Measurements from ENCODE around the gene DLX5. TPM values are rescaled to one million over a fixed set of nuclear protein-coding genes. Genes with fewer than 3 reads are reported as not detected.

DLX5 gene
- total RNA-seq, 3 donors from 2014 or later: not detected

DNA sequence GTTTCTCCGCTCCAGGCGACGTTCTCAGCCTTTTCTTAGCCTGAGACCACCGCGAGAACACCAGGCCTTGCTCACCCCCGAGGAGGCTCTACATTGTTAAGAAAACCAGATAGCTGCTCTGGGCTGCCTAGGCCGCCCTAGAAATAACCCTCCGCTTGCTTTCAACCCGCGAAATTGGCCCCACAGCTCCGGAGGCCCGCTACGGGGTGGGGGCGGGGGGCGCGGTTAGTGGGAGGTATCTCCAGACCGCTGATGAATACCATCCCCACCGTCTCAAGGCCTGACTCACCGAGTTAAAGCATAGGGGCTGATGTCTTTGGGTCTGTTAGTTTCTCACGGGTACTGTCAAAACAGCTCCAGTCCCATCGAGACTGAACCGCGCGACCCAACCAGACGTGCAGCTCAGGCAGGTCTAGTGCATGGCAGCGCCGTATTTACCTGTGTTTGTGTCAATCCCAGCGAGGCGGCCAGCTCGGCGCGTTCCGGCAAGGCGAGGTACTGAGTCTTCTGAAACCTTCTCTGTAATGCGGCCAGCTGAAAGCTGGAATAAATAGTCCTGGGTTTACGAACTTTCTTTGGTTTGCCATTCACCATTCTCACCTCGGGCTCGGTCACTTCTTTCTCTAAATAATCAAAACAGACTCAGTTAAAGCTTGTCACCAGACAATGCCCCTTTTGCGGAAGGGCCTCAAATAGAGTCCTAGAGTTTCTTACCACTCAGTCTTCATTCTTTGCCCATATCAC, 2.7 kb downstream of the DLX5 start:
- Mint-ChIP-seq H3K9me3 (no peaks in the 10 kb centered on the region), H3K27me3 (ENCODE audit: low read depth) (peaks cover 95% of the 10 kb centered on the region), H3K4me3 (no peak overlapping the region), H3K4me1 (ENCODE audit: low read depth) (peaks cover 37% of the 10 kb centered on the region), H3K36me3 (ENCODE audit: insufficient read depth) (no peaks in the 10 kb centered on the region)
- no peak for DNase-seq
- no peak for ATAC-seq

DNA sequence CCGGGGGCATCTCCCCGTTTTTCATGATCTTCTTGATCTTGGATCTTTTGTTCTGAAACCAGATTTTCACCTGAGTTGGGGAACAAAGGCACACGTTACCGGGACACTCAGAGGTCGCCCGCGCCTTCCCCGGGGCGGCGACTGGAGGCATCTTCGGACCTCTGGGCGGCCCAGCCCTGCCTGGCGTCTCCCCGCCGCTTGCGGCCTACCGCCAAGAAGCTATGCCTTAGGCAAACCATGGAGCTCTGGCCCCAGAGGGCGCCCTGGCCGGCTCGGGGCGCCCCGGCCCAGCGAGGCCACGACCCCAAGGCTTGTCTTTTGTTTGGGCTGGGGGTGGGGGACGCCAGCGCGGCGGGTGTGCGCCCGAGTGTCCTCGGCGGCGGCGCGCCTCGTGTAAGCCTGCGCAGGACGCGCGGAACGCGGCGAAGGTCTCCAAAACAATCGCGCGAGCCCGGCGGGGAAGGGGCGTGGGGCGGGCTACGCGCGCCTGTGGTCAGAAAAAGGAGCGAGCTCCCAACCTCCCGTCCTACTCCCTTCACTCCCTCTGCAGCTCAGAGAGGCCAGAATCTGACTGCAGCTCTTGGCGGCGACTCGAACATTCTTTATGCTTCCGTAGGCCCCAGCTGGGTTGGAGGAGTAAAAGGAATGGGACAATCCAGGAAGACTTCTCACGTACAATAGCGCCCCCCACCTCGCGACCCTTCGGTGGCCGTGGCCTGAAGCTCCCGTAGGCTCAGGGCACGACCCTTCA, 3.5 kb downstream of the DLX5 start:
- Mint-ChIP-seq H3K36me3 (ENCODE audit: insufficient read depth) (no peaks in the 10 kb centered on the region), H3K4me3 (no peak overlapping the region), H3K4me1 (ENCODE audit: low read depth) (peaks cover 30% of the 10 kb centered on the region), H3K9me3 (no peaks in the 10 kb centered on the region), H3K27me3 (ENCODE audit: low read depth) (peaks cover 95% of the 10 kb centered on the region)
- no peak for ATAC-seq
- DNase-seq: no peak

DNA sequence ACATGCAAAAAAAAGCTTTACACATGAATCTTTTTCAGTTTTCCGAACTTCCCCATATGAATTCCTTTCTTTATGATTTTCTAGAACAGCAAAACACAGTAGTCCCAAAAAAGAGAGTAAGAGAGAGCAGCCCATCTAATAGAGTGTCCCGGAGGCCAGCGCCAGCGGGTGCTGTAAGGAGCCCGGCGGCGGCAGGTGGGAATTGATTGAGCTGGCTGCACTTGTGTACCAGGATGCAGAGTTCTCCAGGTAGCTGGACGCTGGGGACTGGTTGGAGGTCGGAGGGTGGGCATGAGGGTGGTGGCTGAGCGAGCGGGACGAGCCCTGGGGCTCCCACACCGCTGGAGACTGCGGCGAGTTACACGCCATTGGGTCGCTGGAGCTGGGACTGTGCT, 4.0 kb downstream of the DLX5 start:
- no peaks in the 10 kb centered on the region for H3K9me3 Mint-ChIP-seq
- H3K36me3 Mint-ChIP-seq (ENCODE audit: insufficient read depth): no peaks in the 10 kb centered on the region
- DNase-seq (no peak), ATAC-seq (no peak)
- peaks cover 24% of the 10 kb centered on the region for H3K4me1 Mint-ChIP-seq (ENCODE audit: low read depth)
- H3K27me3 Mint-ChIP-seq (ENCODE audit: low read depth): peaks cover 95% of the 10 kb centered on the region
- no peak overlapping the region for H3K4me3 Mint-ChIP-seq

DNA sequence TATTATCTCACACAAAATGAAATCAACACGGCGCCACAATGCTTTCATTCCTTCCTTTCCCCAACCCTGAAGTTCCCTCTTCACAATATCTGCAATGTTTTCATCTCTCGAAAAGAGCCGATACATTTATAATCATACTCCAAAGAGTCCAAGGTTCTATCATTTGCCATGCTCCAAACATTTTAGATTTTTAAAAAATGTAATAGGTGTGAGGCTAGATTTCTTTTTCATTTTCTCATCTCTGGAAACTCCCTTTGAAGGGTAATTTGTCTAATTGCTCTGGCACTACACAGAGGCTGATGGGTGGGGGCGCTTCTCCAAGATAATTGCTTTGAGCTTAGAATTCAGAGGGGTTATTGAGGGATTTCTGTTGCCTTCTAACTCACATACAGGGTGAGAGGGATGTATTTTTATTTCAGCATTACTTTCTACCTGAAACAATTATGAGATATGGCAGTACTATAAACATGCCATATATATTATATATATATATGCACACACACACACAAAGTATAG, 4.9 kb downstream of the DLX5 start:
- Mint-ChIP-seq H3K27me3 (ENCODE audit: low read depth) (peaks cover 95% of the 10 kb centered on the region), H3K4me3 (no peak overlapping the region), H3K9me3 (no peaks in the 10 kb centered on the region), H3K4me1 (ENCODE audit: low read depth) (peaks cover 21% of the 10 kb centered on the region), H3K36me3 (ENCODE audit: insufficient read depth) (no peaks in the 10 kb centered on the region)
- no peak for ATAC-seq
- no peak for DNase-seq

DNA sequence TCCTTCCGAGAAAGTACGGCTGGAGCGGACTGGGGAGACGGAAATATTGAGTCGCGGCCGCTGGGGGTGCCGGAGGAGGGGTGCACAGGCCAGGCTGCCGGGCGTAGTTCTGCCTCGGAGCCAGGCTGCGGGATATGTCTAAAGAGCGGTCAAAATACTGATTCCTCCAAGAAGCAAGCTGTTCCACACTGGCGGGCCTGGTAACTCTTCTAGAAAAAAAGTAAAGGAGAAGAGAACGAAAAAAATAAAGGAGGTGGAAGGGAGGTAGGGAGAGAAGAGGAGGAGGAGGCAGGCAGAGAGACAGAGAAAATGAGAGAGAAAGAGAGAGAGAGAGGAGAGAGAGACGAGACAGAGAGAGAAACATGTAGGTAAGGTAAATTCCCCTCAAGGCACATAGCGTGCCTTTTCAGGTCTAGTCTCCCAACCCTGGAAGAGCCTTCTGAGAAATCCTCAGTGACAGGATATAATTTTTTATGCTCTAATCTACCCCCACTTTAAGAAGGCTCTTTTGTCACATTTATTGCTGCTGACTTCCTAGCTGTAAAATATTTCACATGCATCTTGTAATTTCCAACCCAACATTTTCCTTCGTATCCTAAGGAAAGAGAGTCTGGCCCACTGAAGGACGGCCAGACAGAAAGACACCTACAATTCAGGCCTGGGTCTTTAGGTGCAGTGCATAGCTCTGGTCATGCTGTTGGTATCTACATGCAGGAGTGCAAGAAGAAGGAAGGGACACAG, 5.7 kb downstream of the DLX5 start:
- H3K4me1 Mint-ChIP-seq (ENCODE audit: low read depth): peaks cover 14% of the 10 kb centered on the region
- H3K9me3 Mint-ChIP-seq: no peaks in the 10 kb centered on the region
- DNase-seq (no peak), ATAC-seq (no peak)
- no peaks in the 10 kb centered on the region for H3K36me3 Mint-ChIP-seq (ENCODE audit: insufficient read depth)
- peaks cover 95% of the 10 kb centered on the region for H3K27me3 Mint-ChIP-seq (ENCODE audit: low read depth)
- H3K4me3 Mint-ChIP-seq: no peak overlapping the region

DNA sequence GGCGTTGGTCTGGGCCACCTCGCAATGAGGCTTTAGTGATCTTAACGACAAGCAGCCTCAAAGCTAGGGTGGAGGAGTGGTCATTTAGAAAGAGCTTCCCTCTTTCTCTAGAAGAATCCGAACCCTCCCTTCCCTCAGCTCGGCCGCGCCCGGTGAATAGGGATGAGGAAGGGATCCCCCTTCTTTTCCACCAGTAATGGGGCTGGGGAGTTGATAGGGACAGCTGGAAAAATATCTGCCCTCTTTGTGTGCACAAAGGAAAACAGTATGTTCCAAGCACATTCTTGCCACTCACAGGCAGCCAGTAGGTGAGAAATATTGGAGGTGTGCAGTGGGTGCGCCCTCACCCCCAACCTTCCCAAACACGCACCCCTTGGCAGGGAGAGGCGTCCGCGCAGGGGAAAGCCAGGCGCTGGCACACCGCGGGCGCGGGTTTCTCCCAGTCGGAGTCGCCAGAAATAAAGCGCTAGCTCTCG, 6.5 kb downstream of the DLX5 start:
- DNase-seq: no peak
- ATAC-seq: no peak
- Mint-ChIP-seq H3K36me3 (ENCODE audit: insufficient read depth) (no peaks in the 10 kb centered on the region), H3K27me3 (ENCODE audit: low read depth) (peaks cover 95% of the 10 kb centered on the region), H3K4me3 (no peak overlapping the region), H3K4me1 (ENCODE audit: low read depth) (peaks cover 14% of the 10 kb centered on the region), H3K9me3 (no peaks in the 10 kb centered on the region)

DNA sequence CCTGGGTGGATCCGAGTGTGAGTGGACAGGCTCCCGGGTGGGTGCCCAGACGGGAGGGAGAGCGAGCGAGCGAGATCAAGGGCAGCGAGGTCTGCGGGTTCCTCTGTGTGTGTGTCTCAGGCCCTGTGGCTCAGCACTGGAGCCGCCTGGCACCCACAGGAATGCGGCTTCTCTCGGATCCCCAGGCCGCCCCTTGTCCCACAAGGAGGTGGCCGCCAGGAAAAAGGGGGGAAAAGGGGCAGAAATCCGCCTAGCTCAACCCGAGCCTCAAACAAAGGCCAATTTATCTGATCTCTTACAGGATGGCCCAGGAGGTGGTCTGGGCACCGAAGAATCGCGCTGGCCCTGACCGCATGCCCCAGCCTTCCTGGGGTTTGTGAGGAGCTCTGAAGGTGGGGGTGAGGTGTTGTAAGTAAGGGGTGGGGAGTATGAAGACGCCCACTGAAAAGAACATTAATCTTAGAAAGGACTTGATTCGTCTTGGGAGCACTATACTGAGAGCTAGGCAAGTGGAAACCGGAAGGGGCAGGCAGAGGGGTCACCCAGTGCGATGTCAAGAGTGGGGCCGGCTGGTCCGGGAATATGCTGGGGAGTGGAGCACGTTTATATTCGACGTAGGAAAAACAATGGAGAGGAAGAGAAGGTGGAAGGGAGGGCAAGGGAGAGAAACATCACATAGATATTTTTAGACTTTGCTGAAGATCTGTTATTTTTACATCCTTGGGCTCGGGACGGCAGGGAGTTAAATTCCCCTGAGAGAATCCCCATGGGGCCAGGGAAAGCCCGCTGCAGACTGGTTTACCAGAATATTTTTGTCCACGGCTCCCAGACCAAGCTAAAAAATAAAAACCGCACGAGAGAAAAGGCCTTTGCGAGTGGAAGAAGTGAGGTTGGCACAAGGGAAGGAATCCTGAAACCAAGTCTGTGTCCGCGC, 7.2 kb downstream of the DLX5 start:
- peaks cover 9% of the 10 kb centered on the region for H3K4me1 Mint-ChIP-seq (ENCODE audit: low read depth)
- peaks cover 94% of the 10 kb centered on the region for H3K27me3 Mint-ChIP-seq (ENCODE audit: low read depth)
- DNase-seq (no peak), ATAC-seq (no peak)
- H3K9me3 Mint-ChIP-seq: no peaks in the 10 kb centered on the region
- H3K36me3 Mint-ChIP-seq (ENCODE audit: insufficient read depth): no peaks in the 10 kb centered on the region
- H3K4me3 Mint-ChIP-seq: no peak overlapping the region

DNA sequence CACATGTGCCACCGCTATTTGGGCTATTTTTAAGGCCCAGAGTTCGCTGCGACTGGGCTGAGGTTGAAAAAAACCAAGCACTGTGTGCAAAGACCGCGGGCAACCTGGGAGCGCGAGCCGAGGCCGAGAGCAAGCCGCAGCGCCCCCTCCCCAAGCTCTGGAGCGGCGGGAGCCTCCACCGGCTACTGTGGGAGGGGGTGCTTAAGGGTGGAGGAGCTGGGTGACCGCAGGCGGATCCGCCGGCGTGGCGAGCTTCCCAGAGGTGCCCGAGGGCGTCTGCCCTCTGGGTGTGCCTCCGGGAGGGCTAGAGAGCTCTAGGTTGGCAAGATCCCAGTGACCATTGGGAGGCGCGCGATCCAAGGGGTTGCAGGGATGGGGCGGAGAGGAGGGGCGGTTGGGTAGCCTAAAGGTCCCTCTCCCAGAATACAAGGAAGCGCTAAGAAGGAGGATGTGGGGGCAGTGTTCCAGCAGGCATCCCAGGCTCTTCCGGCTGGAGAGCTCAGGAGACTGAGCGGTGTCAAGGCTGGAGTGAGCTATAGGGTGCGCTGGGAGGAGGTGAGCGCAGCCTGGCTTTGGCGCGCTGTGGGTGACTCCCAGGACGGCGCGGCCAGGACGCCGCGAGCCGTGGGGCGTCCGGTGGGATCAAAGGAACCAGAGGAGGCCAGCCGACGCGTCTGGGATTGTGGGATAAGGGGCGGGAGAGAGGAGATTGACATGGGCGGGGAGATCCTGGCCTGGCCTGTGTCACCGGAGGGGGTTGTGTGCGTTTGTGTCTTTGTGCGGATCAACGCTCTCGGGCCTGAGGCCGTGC, 8.0 kb downstream of the DLX5 start:
- H3K36me3 Mint-ChIP-seq (ENCODE audit: insufficient read depth): no peaks in the 10 kb centered on the region
- ATAC-seq: peak in 1 of 2 donors; percentile 49
- no peaks in the 10 kb centered on the region for H3K9me3 Mint-ChIP-seq
- no peak overlapping the region for H3K4me3 Mint-ChIP-seq
- DNase-seq: no peak
- H3K4me1 Mint-ChIP-seq (ENCODE audit: low read depth): peaks cover 2% of the 10 kb centered on the region
- peaks cover 94% of the 10 kb centered on the region for H3K27me3 Mint-ChIP-seq (ENCODE audit: low read depth)

DNA sequence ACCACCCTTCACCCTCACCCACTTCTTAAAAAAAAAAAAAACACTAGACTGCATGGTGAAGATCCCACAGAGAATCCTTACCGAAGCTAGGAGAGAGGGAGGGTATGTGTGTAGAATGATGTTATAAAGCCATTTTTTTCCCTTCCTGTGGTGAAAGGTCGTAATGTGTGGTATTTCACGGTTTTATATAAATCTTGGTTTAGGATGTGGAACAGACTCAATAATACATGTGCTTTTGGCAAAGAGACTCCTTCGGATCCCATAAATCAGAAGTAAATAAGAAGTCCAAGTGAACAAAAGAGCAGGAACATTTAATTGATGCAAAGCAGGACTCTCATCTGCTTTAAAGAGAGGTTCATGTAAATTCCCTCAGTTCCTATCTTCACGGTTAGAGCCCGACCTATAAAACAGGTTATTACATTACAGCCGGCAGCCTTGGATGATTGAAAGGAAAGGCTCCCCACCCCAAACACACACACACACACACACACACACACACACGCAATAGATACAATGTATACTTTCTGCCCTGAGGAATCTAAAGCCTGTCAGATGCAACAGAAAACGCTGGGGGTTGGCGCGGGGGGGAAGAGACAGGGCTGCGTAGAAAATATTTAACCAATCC, 8.8 kb downstream of the DLX5 start:
- DNase-seq (no peak), ATAC-seq (no peak)
- Mint-ChIP-seq H3K36me3 (ENCODE audit: insufficient read depth) (no peaks in the 10 kb centered on the region), H3K4me3 (no peak overlapping the region), H3K9me3 (no peaks in the 10 kb centered on the region), H3K4me1 (ENCODE audit: low read depth) (peaks cover 2% of the 10 kb centered on the region), H3K27me3 (ENCODE audit: low read depth) (peaks cover 97% of the 10 kb centered on the region)

DNA sequence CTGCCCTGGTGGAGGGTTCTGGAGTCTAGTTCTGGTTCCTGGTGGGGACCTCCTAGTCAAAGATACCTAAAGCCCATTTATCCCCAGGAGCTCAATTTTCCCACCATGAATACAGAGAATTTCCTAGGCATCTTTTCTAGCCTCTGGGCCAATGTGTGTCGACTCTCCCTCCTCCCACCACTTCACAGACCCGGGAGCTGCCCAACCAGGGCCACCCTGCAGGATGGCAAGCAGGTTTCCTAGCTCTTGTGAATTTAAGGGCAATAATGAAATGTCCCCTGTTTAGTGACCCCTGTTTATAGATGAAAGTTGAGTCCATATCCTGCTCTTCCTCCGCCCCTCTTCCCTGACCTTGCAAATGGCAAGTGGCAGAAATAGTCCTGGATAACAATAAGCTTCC, 9.4 kb downstream of the DLX5 start:
- no peak for DNase-seq
- Mint-ChIP-seq H3K9me3 (no peaks in the 10 kb centered on the region), H3K4me1 (ENCODE audit: low read depth) (no peaks in the 10 kb centered on the region), H3K4me3 (no peak overlapping the region), H3K27me3 (ENCODE audit: low read depth) (peaks cover 95% of the 10 kb centered on the region), H3K36me3 (ENCODE audit: insufficient read depth) (no peaks in the 10 kb centered on the region)
- no peak for ATAC-seq

DNA sequence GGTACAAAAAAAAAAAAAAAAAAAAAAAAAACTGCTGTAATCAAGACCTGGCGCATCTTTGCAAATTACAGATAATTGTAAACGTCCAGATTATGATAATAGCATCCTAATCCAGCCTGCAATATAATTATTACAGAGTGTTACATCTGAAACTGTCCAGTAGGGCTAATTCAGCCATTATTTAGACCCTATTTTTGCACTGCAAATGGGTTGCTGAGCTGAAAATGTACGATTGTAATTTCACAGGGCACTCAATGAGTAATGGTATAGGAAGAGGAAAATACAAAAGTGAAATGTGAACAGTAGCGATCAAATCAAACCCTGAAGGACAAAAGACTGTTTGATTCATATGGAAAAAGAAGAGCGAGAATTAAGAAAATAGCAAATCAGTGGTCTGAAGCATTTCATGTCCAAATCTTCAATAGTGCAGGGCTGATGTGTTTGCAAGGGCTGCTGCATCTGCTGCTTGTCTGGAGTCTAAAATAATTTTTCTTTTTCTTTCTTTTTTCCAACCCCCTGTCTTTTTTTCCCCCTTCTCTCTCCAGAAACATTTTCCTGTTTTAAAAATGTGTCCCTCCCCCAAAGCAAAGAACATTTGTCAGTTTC, 10.4 kb downstream of the DLX5 start:
- ATAC-seq: no peak
- DNase-seq: no peak
- Mint-ChIP-seq H3K4me3 (no peak overlapping the region), H3K4me1 (ENCODE audit: low read depth) (no peaks in the 10 kb centered on the region), H3K36me3 (ENCODE audit: insufficient read depth) (no peaks in the 10 kb centered on the region), H3K27me3 (ENCODE audit: low read depth) (peaks cover 96% of the 10 kb centered on the region), H3K9me3 (no peaks in the 10 kb centered on the region)

DNA sequence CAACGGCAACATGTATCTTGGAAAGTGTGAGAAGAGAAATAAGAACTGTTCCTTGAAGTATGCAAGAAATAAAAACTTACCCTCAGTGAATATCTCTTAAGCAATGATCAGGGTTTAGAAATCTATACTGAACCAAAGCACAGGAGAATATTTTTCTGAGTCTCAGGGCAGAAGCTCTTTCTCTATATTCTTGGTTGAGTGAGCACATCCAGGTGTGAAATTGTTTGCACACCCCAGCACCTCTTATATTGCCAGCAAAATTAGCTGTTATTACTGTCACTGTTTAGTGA, 10.8 kb downstream of the DLX5 start:
- no peak for DNase-seq
- no peaks in the 10 kb centered on the region for H3K4me1 Mint-ChIP-seq (ENCODE audit: low read depth)

More for the DNA sequence above, 10.8 kb downstream of the DLX5 start:
- Mint-ChIP-seq H3K9me3 (no peaks in the 10 kb centered on the region), H3K36me3 (ENCODE audit: insufficient read depth) (no peaks in the 10 kb centered on the region), H3K27me3 (ENCODE audit: low read depth) (peaks cover 94% of the 10 kb centered on the region), H3K4me3 (no peak overlapping the region)
- no peak for ATAC-seq

All from activated T-cell treated with anti-CD3 and anti-CD28 coated beads, Interleukin-2, amount 50 U/mL, for 4 hours (primary cell).